Caco-2 (cell line): ENCODE data around the gene GYG2. TPM values are rescaled to one million over a fixed set of nuclear protein-coding genes. Genes with fewer than 3 reads are reported as not detected.
"Not testable (repeated sequence)": the region's sequence is repeated elsewhere in the genome, so short reads cannot be mapped to it uniquely, and the experiment has no call there.

Experiments
- BruUV-seq: library from RNA; stranded (reverse); fragments of 400-500 nt; replicated peaks from 2 replicates; lab custom pipeline; 2021; lab: Mats Ljungman, UMichigan
- CTCF ChIA-PET: fragments of 300-600 bp; sonication (Branson Sonifier 250); formaldehyde crosslinking; loops from one replicate; lab custom pipeline; 2022; ENCODE audit warnings: antibody characterized with exemption; lab: Charles Lee
- POLR2A ChIA-PET: fragments of 300-600 bp; sonication (Branson Sonifier 250); formaldehyde crosslinking; loops from one replicate; lab custom pipeline; 2022; ENCODE audit warnings: antibody characterized with exemption; lab: Charles Lee
- DNase-seq, 2 experiments: peaks; one replicate each; pipeline versions ENCODE4 v3.0.0 to v3.0.0-alpha.2; 2020 to 2022
- H3K27me3 ChIP-seq: replicated peaks from 2 replicates; pipeline ENCODE4 v1.6.0; 2011; ENCODE audit warnings: low read length; ENCODE audit not compliant: control insufficient read depth, insufficient read depth
- H3K36me3 ChIP-seq: 2 replicates; pipeline ENCODE4 v1.5.1; 2011; ENCODE audit warnings: low read length; ENCODE audit not compliant: control insufficient read depth, insufficient read depth
- H3K4me1 ChIP-seq: fragments of 250-450 bp; sonication (Bioruptor Pico); 2 replicates; pipeline ENCODE4 v1.5.1; 2020; ENCODE audit warnings: mild to moderate bottlenecking
- H3K4me3 ChIP-seq: 2 replicates; pipeline ENCODE4 v1.5.1; 2011; ENCODE audit warnings: low read depth, mild to moderate bottlenecking, control low read depth, low read length
- H3K9me3 ChIP-seq: fragments of 250-450 bp; sonication (Bioruptor Pico); 2 replicates; pipeline ENCODE4 v1.5.1; 2020; ENCODE audit warnings: mild to moderate bottlenecking, moderate library complexity
- H3K27ac Mint-ChIP-seq: one replicate; pipeline ENCODE4 v1.8.0; 2022; ENCODE audit warnings: mixed read lengths; ENCODE audit not compliant: unreplicated experiment
- H3K27me3 Mint-ChIP-seq: one replicate; pipeline ENCODE4 v1.8.0; 2022; ENCODE audit warnings: mixed read lengths; ENCODE audit not compliant: insufficient read depth, unreplicated experiment
- H3K36me3 Mint-ChIP-seq: one replicate; pipeline ENCODE4 v1.8.0; 2022; ENCODE audit warnings: mild to moderate bottlenecking, mixed read lengths; ENCODE audit not compliant: insufficient read depth, unreplicated experiment
- H3K4me1 Mint-ChIP-seq: one replicate; pipeline ENCODE4 v1.8.0; 2022; ENCODE audit warnings: low read depth, mixed read lengths; ENCODE audit not compliant: unreplicated experiment
- H3K4me3 Mint-ChIP-seq: one replicate; pipeline ENCODE4 v1.8.0; 2022; ENCODE audit warnings: mild to moderate bottlenecking, moderate library complexity, mixed read lengths; ENCODE audit not compliant: unreplicated experiment
- H3K9me3 Mint-ChIP-seq: one replicate; pipeline ENCODE4 v1.8.0; 2022; ENCODE audit warnings: mixed read lengths; ENCODE audit not compliant: unreplicated experiment
- intact Hi-C: fragments of 100-400 bp; cut with micrococcal nuclease; formaldehyde crosslinking; loops from one replicate; pipeline ENCODE4 v1.10.0; 2022; ENCODE audit not compliant: unreplicated experiment
- total RNA-seq: library from RNA; stranded (reverse); gene quantifications from 2 replicates; pipeline ENCODE4 v1.2.3, GENCODE V29; 2022
- TF ChIP-seq, protein P1 (sequence below), 2 experiments: fragments of 200-600 bp in 1 of 2; IDR thresholded peaks; 1 replicate in 1 of 2; 2 replicates in 1 of 2; pipeline versions ENCODE4 v1.5.1 to v1.8.0; 2011 to 2022; ENCODE audit warnings: antibody characterized with exemption in 1 of 2, control low read depth in 1 of 2, inconsistent platforms in 1 of 2, low read depth in 1 of 2, low read length in 1 of 2, mild to moderate bottlenecking in 1 of 2, moderate library complexity in 1 of 2; ENCODE audit not compliant: insufficient read depth in 1 of 2, severe bottlenecking in 1 of 2, unreplicated experiment in 1 of 2

GYG2 gene
- total RNA-seq, 1 experiment from 2014 or later = 50.4 TPM

DNA sequence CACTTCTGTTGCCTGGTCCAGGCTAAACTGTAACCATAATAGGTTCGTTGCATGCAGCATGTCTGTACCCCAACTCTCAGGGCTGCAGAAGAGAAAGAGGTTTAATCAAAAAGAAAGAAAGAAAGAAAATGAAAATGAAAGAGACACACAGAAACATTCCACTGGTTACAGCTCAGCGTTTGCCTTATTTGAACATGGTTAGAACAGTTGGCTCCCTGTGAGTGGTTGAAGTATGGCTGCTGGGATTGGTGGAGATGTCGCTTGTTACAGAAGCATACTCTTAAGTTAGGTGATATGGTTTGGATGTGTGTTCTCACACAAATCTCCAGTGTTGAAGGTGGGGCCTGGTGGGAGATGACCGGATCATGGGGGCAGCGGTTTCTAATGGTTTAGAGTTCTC lies 64.1 kb downstream of the GYG2 start:
- Mint-ChIP-seq H3K36me3 (peaks cover 18% of the 10 kb centered on the region), H3K27ac (no peak overlapping the region), H3K9me3 (no peaks in the 10 kb centered on the region), H3K27me3 (no peaks in the 10 kb centered on the region), H3K4me3 (no peak overlapping the region), H3K4me1 (peaks cover 35% of the 10 kb centered on the region)
- Histone ChIP-seq H3K4me1 (peaks cover 25% of the 10 kb centered on the region), H3K27me3 (no peaks in the 10 kb centered on the region), H3K4me3 (no peak overlapping the region), H3K36me3 (no peaks in the 10 kb centered on the region), H3K9me3 (no peaks in the 10 kb centered on the region)
- BruUV-seq = no TSS peak
- intact Hi-C loops = no loop called here
- TF ChIP-seq, protein P1, sequence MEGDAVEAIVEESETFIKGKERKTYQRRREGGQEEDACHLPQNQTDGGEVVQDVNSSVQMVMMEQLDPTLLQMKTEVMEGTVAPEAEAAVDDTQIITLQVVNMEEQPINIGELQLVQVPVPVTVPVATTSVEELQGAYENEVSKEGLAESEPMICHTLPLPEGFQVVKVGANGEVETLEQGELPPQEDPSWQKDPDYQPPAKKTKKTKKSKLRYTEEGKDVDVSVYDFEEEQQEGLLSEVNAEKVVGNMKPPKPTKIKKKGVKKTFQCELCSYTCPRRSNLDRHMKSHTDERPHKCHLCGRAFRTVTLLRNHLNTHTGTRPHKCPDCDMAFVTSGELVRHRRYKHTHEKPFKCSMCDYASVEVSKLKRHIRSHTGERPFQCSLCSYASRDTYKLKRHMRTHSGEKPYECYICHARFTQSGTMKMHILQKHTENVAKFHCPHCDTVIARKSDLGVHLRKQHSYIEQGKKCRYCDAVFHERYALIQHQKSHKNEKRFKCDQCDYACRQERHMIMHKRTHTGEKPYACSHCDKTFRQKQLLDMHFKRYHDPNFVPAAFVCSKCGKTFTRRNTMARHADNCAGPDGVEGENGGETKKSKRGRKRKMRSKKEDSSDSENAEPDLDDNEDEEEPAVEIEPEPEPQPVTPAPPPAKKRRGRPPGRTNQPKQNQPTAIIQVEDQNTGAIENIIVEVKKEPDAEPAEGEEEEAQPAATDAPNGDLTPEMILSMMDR (IDR thresholded peaks at IDR 0.05; ENCODE audit: insufficient read depth in 1 of 2, low read depth in 1 of 2, low read length in 1 of 2, severe bottlenecking in 1 of 2, unreplicated experiment in 1 of 2) = no peak
- CTCF ChIA-PET = no interaction called here
- no peak for DNase-seq
- POLR2A ChIA-PET = no interaction called here

GRCh38 chrX:2894885-2895292 lies 66.2 kb downstream of the GYG2 start:
- intact Hi-C loops = loop anchor here (5.0 kb wide), 1 partner anchor 142 kb away; no protein-coding TSS in a partner anchor
- H3K36me3 ChIP-seq = no peaks in the 10 kb centered on the region
- TF ChIP-seq, protein P1 (IDR thresholded peaks at IDR 0.05; ENCODE audit: insufficient read depth in 1 of 2, low read depth in 1 of 2, low read length in 1 of 2, severe bottlenecking in 1 of 2, unreplicated experiment in 1 of 2) = no peak
- Mint-ChIP-seq H3K4me1 (peaks cover 22% of the 10 kb centered on the region), H3K4me3 (no peak overlapping the region), H3K36me3 (peaks cover 28% of the 10 kb centered on the region), H3K27ac (peak overlapping the region; percentile 86), H3K9me3 (no peaks in the 10 kb centered on the region), H3K27me3 (no peaks in the 10 kb centered on the region)
- no peaks in the 10 kb centered on the region for H3K27me3 ChIP-seq
- POLR2A ChIA-PET = no interaction called here
- peaks cover 35% of the 10 kb centered on the region for H3K4me1 ChIP-seq
- peak in 1 of 2 experiments; percentile 44 for DNase-seq
- no TSS peak for BruUV-seq
- H3K4me3 ChIP-seq = no peak overlapping the region
- H3K9me3 ChIP-seq = no peaks in the 10 kb centered on the region
- CTCF ChIA-PET = no interaction called here

DNA sequence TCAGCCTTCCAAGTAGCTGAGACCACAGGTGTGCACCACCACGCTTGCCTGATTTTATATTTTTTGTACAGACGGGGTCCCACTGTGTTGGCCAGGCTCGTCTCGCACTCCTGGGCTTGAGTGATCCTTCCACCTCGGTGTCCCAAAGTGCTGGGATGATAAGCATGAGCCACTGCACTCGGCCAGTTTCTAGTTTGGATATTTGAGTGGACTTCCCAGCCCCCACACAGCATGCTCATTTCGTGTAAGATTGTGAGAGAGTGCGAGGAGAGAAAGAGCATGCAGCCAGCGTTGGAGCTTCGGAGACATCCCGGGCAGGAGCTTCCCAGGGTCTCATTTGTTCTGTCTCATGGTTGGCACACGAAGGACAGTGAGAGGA lies 68.6 kb downstream of the GYG2 start:
- H3K36me3 ChIP-seq = no peaks in the 10 kb centered on the region
- DNase-seq = no peak
- no TSS peak for BruUV-seq
- peak overlapping the region; percentile 69 for H3K4me3 Mint-ChIP-seq
- no peaks in the 10 kb centered on the region for H3K27me3 ChIP-seq
- H3K9me3 Mint-ChIP-seq = peaks cover 2% of the 10 kb centered on the region
- no peaks in the 10 kb centered on the region for H3K9me3 ChIP-seq
- peak overlapping the region; percentile 93 for H3K27ac Mint-ChIP-seq
- H3K27me3 Mint-ChIP-seq = no peaks in the 10 kb centered on the region
- TF ChIP-seq, protein P1 (IDR thresholded peaks at IDR 0.05; ENCODE audit: insufficient read depth in 1 of 2, low read depth in 1 of 2, low read length in 1 of 2, severe bottlenecking in 1 of 2, unreplicated experiment in 1 of 2) = no peak
- intact Hi-C loops = loop anchor here (5.0 kb wide), 1 partner anchor 140 kb away; no protein-coding TSS in a partner anchor
- peaks cover 17% of the 10 kb centered on the region for H3K4me1 Mint-ChIP-seq
- H3K4me3 ChIP-seq = peak overlapping the region; percentile 20
- ChIA-PET POLR2A (no interaction called here), CTCF (no interaction called here)
- H3K36me3 Mint-ChIP-seq = peaks cover 26% of the 10 kb centered on the region
- H3K4me1 ChIP-seq = peaks cover 27% of the 10 kb centered on the region

- H3K27me3 ChIP-seq, H3K9me3 Mint-ChIP-seq, H3K36me3 ChIP-seq, CTCF ChIA-PET, H3K9me3 ChIP-seq, H3K27me3 Mint-ChIP-seq: not testable (repeated sequence)
- POLR2A ChIA-PET = interaction anchor here (1.0 kb wide), 1 partner anchor 31 kb away, joined by 3 read pairs; the partner anchor contains the start of gene ARSD
- Histone ChIP-seq H3K4me1 (peaks cover 24% of the 10 kb centered on the region), H3K4me3 (peak overlapping the region; percentile 28)
- H3K36me3 Mint-ChIP-seq = peaks cover 26% of the 10 kb centered on the region
- intact Hi-C loops = loop anchor here (1.0 to 5.0 kb wide), 4 partner anchors 8 to 139 kb away; partner anchors contain the start of gene ARSD
- peak overlapping the region; percentile 69 for H3K4me3 Mint-ChIP-seq
- peak overlapping the region; percentile 93 for H3K27ac Mint-ChIP-seq
- BruUV-seq = TSS peak; percentile 97
- peaks cover 12% of the 10 kb centered on the region for H3K4me1 Mint-ChIP-seq
- peak; percentile 87 to 94 for DNase-seq
Observed at GRCh38 chrX:2897690-2898623, 69.2 kb downstream of the GYG2 start.
